IMR-90 (cell line): ENCODE data around the gene RTBDN. TPM values are rescaled to one million over a fixed set of nuclear protein-coding genes. Genes with fewer than 3 reads are reported as not detected.

Experiments used
- ATAC-seq: fragments of 200-7000 bp; cut with Tn5 transposase; 2 replicates; pipeline ENCODE4 v1.9.1; 2020; ENCODE audit warnings: low read depth, mild to moderate bottlenecking, moderate library complexity
- BruUV-seq: library from RNA; stranded (reverse); fragments of 400-500 nt; replicated peaks from 2 replicates; lab custom pipeline; 2021; lab: Mats Ljungman, UMichigan
- CTCF ChIA-PET: fragments of 300-600 bp; formaldehyde crosslinking; extraction: SDS; loops from one replicate; lab custom pipeline; 2021; ENCODE audit warnings: antibody characterized with exemption; lab: Yijun Ruan, JAX
- POLR2A ChIA-PET: fragments of 300-600 bp; sonication (Branson Sonifier 250); formaldehyde crosslinking; loops from one replicate; lab custom pipeline; 2022; ENCODE audit warnings: antibody characterized with exemption; ENCODE audit not compliant: unreplicated experiment; lab: Charles Lee
- DNase-seq: peaks from one replicate; pipeline ENCODE4 v3.0.0; 2013
- H2AFZ ChIP-seq: replicated peaks from 2 replicates; pipeline ENCODE3; 2013; ENCODE audit warnings: low read length, mild to moderate bottlenecking; ENCODE audit not compliant: poor library complexity
- H2AK5ac ChIP-seq: 2 replicates; pipeline ENCODE4 v1.6.1; 2013; ENCODE audit warnings: low read depth, low read length, inconsistent platforms
- H2AK9ac ChIP-seq: replicated peaks from 2 replicates; pipeline ENCODE3; 2013; ENCODE audit warnings: mild to moderate bottlenecking, low read depth, low read length, moderate library complexity; ENCODE audit not compliant: poor library complexity
- H2BK120ac ChIP-seq: 2 replicates; pipeline ENCODE4 v1.6.1; 2013; ENCODE audit warnings: low read depth, low read length, inconsistent platforms
- H2BK15ac ChIP-seq: 3 replicates; pipeline ENCODE4 v1.6.1; 2013; ENCODE audit warnings: low read depth, low read length, inconsistent platforms
- H2BK20ac ChIP-seq: 2 replicates; pipeline ENCODE4 v1.6.1; 2013; ENCODE audit warnings: low read depth, mild to moderate bottlenecking, inconsistent platforms, low read length, moderate library complexity
- H2BK5ac ChIP-seq: 2 replicates; pipeline ENCODE4 v1.6.1; 2013; ENCODE audit warnings: mild to moderate bottlenecking, low read depth, low read length, inconsistent platforms; ENCODE audit not compliant: poor library complexity, severe bottlenecking
- H3K14ac ChIP-seq: replicated peaks from 2 replicates; pipeline ENCODE4 v1.6.1; 2013; ENCODE audit warnings: low read depth, low read length, inconsistent platforms
- H3K18ac ChIP-seq: 2 replicates; pipeline ENCODE4 v1.6.1; 2013; ENCODE audit warnings: low read depth, low read length, control low read depth
- H3K23ac ChIP-seq: 2 replicates; pipeline ENCODE4 v1.6.1; 2013; ENCODE audit warnings: low read depth, low read length, inconsistent platforms
- H3K27ac ChIP-seq: 2 replicates; pipeline ENCODE4 v1.5.1; 2013; ENCODE audit warnings: mild to moderate bottlenecking, control low read depth, low read length; ENCODE audit not compliant: insufficient read depth
- H3K27me3 ChIP-seq: 2 replicates; pipeline ENCODE4 v1.6.1; 2013; ENCODE audit warnings: low read length; ENCODE audit not compliant: control insufficient read depth, insufficient read depth
- H3K36me3 ChIP-seq: 2 replicates; pipeline ENCODE4 v1.6.1; 2013; ENCODE audit warnings: low read length, mixed read lengths; ENCODE audit not compliant: control insufficient read depth, insufficient read depth
- H3K4ac ChIP-seq: 2 replicates; pipeline ENCODE4 v1.6.1; 2013; ENCODE audit warnings: low read depth, low read length, inconsistent platforms
- H3K4me1 ChIP-seq: 2 replicates; pipeline ENCODE4 v1.6.1; 2013; ENCODE audit warnings: low read length, mixed read lengths; ENCODE audit not compliant: control insufficient read depth, insufficient read depth
- H3K4me2 ChIP-seq: 2 replicates; pipeline ENCODE4 v1.6.1; 2013; ENCODE audit warnings: low read depth, mild to moderate bottlenecking, control low read depth, low read length, moderate library complexity
- H3K4me3 ChIP-seq: 2 replicates; pipeline ENCODE4 v1.5.1; 2013; ENCODE audit warnings: low read depth, mild to moderate bottlenecking, control low read depth, low read length, moderate library complexity; ENCODE audit not compliant: insufficient read depth
- H3K56ac ChIP-seq: 2 replicates; pipeline ENCODE4 v1.6.1; 2013; ENCODE audit warnings: low read length, inconsistent platforms; ENCODE audit not compliant: insufficient read depth; ENCODE audit errors: extremely low read depth
- H3K79me1 ChIP-seq, 2 experiments: 2 replicates each; pipeline ENCODE4 v1.6.1; 2013; ENCODE audit warnings: low read length in 2 of 2, inconsistent platforms in 1 of 2, low read depth in 1 of 2
- H3K9ac ChIP-seq: 2 replicates; pipeline ENCODE4 v1.6.1; 2013; ENCODE audit warnings: low read depth, low read length, control low read depth
- H3K9me1 ChIP-seq: 2 replicates; pipeline ENCODE4 v1.6.1; 2013; ENCODE audit warnings: low read length, inconsistent platforms; ENCODE audit not compliant: insufficient read depth
- H3K9me3 ChIP-seq: 2 replicates; pipeline ENCODE4 v1.6.1; 2013; ENCODE audit warnings: low read length; ENCODE audit not compliant: control insufficient read depth, insufficient read depth
- H4K20me1 ChIP-seq: 2 replicates; pipeline ENCODE4 v1.6.1; 2013; ENCODE audit warnings: low read length, inconsistent platforms; ENCODE audit not compliant: insufficient read depth
- H4K5ac ChIP-seq: 2 replicates; pipeline ENCODE4 v1.6.1; 2013; ENCODE audit warnings: mild to moderate bottlenecking, low read depth, low read length, control low read depth
- H4K8ac ChIP-seq, 2 experiments: 2 replicates each; pipeline ENCODE4 v1.6.1; 2013; ENCODE audit warnings: low read depth in 2 of 2, low read length in 2 of 2, control low read depth in 1 of 2, inconsistent platforms in 1 of 2
- H4K91ac ChIP-seq: 2 replicates; pipeline ENCODE4 v1.6.1; 2013; ENCODE audit warnings: low read depth, low read length, inconsistent platforms; ENCODE audit not compliant: insufficient read depth
- CEBPB ChIP-seq: IDR thresholded peaks from 2 replicates; pipeline ENCODE4 v1.6.1; 2012; ENCODE audit warnings: low read depth, low read length, improper control_type of control experiment
- CHD1 ChIP-seq: IDR thresholded peaks from 2 replicates; pipeline ENCODE4 v1.6.1; 2012; ENCODE audit warnings: low read depth, low read length, improper control_type of control experiment
- MAZ ChIP-seq: IDR thresholded peaks from 2 replicates; pipeline ENCODE4 v1.6.1; 2012; ENCODE audit warnings: low read depth, mild to moderate bottlenecking, low read length, improper control_type of control experiment, moderate library complexity, borderline replicate concordance
- MXI1 ChIP-seq: IDR thresholded peaks from 2 replicates; pipeline ENCODE4 v1.6.1; 2012; ENCODE audit warnings: low read depth, mild to moderate bottlenecking, low read length, moderate library complexity, borderline replicate concordance
- NFE2L2 ChIP-seq: fragments of 150-350 bp; IDR thresholded peaks from 2 replicates; pipeline ENCODE4 v1.6.1; 2016; ENCODE audit warnings: low read depth, mild to moderate bottlenecking, low read length
- RAD21 ChIP-seq: IDR thresholded peaks from 2 replicates; pipeline ENCODE4 v1.6.1; 2012; ENCODE audit warnings: low read length, improper control_type of control experiment
- SMC3 ChIP-seq: fragments of 150-350 bp; IDR thresholded peaks from 2 replicates; pipeline ENCODE4 v1.6.1; 2016; ENCODE audit warnings: low read depth, mild to moderate bottlenecking, antibody characterized with exemption, low read length, moderate library complexity
- WGBS, 2 experiments: methylation state at CpG; one replicate each; pipeline versions ENCODE4 v1.1.5 to v1.1.7; 2013; ENCODE audit warnings: missing lambda C conversion rate in 2 of 2; ENCODE audit not compliant: insufficient read length in 1 of 2; ENCODE audit errors: extremely low coverage in 2 of 2; 5-methylcytosine and 5-hydroxymethylcytosine counted together
- dilution Hi-C: fragments of 300-500 bp; cut with HindIII; formaldehyde crosslinking; loops from one replicate; pipeline ENCODE4 v1.14.3; 2018; ENCODE audit warnings: low sequenced_read_pairs; ENCODE audit not compliant: unreplicated experiment
- in situ Hi-C: fragments of 300-500 bp; cut with MboI; formaldehyde crosslinking; loops from 3 replicates; pipeline ENCODE4 v1.14.3; 2019; ENCODE audit warnings: low sequenced_read_pairs, inconsistent platforms, mixed read lengths
- intact Hi-C: fragments of 100-400 bp; cut with micrococcal nuclease; formaldehyde crosslinking; loops from 2 replicates; pipeline ENCODE4 v1.10.0; 2022
- polyA plus RNA-seq, 3 experiments: library from polyadenylated mRNA; depleted of rRNA; stranded (reverse); fragments of >200 nt; gene quantifications; 2 replicates each; pipeline ENCODE4 v1.2.3, GENCODE V29; 2012; ENCODE audit warnings: low replicate concordance in 1 of 3
- total RNA-seq: library from RNA; depleted of rRNA; stranded (reverse); fragments of >200 nt; gene quantifications from 2 replicates; pipeline ENCODE4 v1.2.3, GENCODE V29; 2012
- TF ChIP-seq, protein P1 (sequence below): conservative IDR thresholded peaks from 2 replicates; pipeline ENCODE4 v1.5.1; 2012; ENCODE audit warnings: mild to moderate bottlenecking, low read depth, low read length, improper control_type of control experiment
- TF ChIP-seq, protein P2 (sequence below): fragments of 150-350 bp; IDR thresholded peaks from 2 replicates; pipeline ENCODE4 v1.6.1; 2017; ENCODE audit warnings: mild to moderate bottlenecking, antibody characterized with exemption, low read length, low read depth

RTBDN gene
- total and polyA plus RNA-seq, 2 of the 4 experiments (the other 2 are of a cell fraction): 0.07 TPM; not detected in 1

- intact Hi-C loops (loop anchor here (1.0 kb wide), 2 partner anchors 14 to 19 kb away; partner anchors contain the start of gene JUNB), dilution Hi-C loops (no loop called here), in situ Hi-C loops (loop anchor here (25.0 kb wide), 1 partner anchor 1060 kb away; no protein-coding TSS in a partner anchor)
- Histone ChIP-seq H3K14ac (peak overlapping the region; percentile 86), H2BK20ac (peak overlapping the region; percentile 85; the same call in 1 of the 2 replicates), H2AK5ac (peak overlapping the region; percentile 90), H2BK5ac (peak overlapping the region; percentile 88), H4K8ac (peak overlapping the region; percentile 98 to 99), H3K9me3 (no peaks in the 10 kb centered on the region), H4K5ac (peak overlapping the region; percentile 24), H3K9me1 (peaks cover 26% of the 10 kb centered on the region), H2AK9ac (peak overlapping the region; percentile 89), H2BK120ac (peak overlapping the region; percentile 70), H3K18ac (peak overlapping the region; percentile 18; the same call in 1 of the 2 replicates), H3K23ac (peak overlapping the region; percentile 92), H2AFZ (peak overlapping the region; percentile 98), H4K20me1 (peaks cover 3% of the 10 kb centered on the region; the same call in 1 of the 2 replicates), H3K4ac (peak overlapping the region; percentile 99), H3K36me3 (no peaks in the 10 kb centered on the region), H4K91ac (peak overlapping the region; percentile 70), H3K4me1 (peaks cover 24% of the 10 kb centered on the region), H3K79me1 (peaks cover 0 to 44% of the 10 kb centered on the region in 2 experiments; a peak in 3 of 4 replicates), H3K27me3 (no peaks in the 10 kb centered on the region), H3K4me2 (peak overlapping the region; percentile 84), H3K9ac (peak overlapping the region; percentile 56), H3K27ac (peak overlapping the region; percentile 82), H3K56ac (peak overlapping the region; percentile 79), H3K4me3 (peak overlapping the region; percentile 62), H2BK15ac (0 out of 3 replicates have a peak overlapping the region, but pooled peaks have one; percentile 37)
- BruUV-seq: no TSS peak
- ChIA-PET CTCF (interaction anchor here (0.6 to 2.9 kb wide), 7 partner anchors 9 to 142 kb away, joined by 3 to 23 read pairs (median 10); partner anchors contain the start of gene JUNB), POLR2A (interaction anchor here (1.0 to 2.5 kb wide), 3 partner anchors 14 to 18 kb away, joined by 9 to 13 read pairs (median 11); partner anchors contain the start of gene JUNB)
- TF ChIP-seq CHD1: peak; percentile 75; the same call in 1 of the 2 replicates
- TF ChIP-seq RAD21: peak; percentile 82
- peak; percentile 85 for TF ChIP-seq SMC3
- TF ChIP-seq, protein P1, sequence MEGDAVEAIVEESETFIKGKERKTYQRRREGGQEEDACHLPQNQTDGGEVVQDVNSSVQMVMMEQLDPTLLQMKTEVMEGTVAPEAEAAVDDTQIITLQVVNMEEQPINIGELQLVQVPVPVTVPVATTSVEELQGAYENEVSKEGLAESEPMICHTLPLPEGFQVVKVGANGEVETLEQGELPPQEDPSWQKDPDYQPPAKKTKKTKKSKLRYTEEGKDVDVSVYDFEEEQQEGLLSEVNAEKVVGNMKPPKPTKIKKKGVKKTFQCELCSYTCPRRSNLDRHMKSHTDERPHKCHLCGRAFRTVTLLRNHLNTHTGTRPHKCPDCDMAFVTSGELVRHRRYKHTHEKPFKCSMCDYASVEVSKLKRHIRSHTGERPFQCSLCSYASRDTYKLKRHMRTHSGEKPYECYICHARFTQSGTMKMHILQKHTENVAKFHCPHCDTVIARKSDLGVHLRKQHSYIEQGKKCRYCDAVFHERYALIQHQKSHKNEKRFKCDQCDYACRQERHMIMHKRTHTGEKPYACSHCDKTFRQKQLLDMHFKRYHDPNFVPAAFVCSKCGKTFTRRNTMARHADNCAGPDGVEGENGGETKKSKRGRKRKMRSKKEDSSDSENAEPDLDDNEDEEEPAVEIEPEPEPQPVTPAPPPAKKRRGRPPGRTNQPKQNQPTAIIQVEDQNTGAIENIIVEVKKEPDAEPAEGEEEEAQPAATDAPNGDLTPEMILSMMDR: peak; percentile 91
- TF ChIP-seq MAZ: peak; percentile 95
- TF ChIP-seq, protein P2, sequence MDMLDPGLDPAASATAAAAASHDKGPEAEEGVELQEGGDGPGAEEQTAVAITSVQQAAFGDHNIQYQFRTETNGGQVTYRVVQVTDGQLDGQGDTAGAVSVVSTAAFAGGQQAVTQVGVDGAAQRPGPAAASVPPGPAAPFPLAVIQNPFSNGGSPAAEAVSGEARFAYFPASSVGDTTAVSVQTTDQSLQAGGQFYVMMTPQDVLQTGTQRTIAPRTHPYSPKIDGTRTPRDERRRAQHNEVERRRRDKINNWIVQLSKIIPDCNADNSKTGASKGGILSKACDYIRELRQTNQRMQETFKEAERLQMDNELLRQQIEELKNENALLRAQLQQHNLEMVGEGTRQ: no peak
- TF ChIP-seq MXI1: no peak
- no peak for TF ChIP-seq CEBPB
- TF ChIP-seq NFE2L2: no peak
- 0% methylated on average over 5 of the region's 43 CpGs; no CpG with 5 or more reads in 1 of the 2 experiments for WGBS, 2 experiments
- DNase-seq (peak; percentile 68), ATAC-seq (peak; percentile 57)
Observed at GRCh38 chr19:12777217-12778016, 57.0 kb downstream of the RTBDN start.
